Upper lobe of left lung (tissue), 4 donors: ENCODE measurements around the gene FIP1L1.

Source experiments
- CTCF ChIP-seq, 6 experiments: fragments of 450-650 bp in 4 of 6; fragments of 200-600 bp in 2 of 6; sonication (generic) in 2 of 6; IDR thresholded peaks; one replicate each; pipeline ENCODE4 v1.5.1; 2016 to 2019; ENCODE audit warnings: antibody characterized with exemption in 6 of 6
- EP300 ChIP-seq, 4 donors: sonication (generic); formaldehyde crosslinking; IDR thresholded peaks; one replicate each; pipeline ENCODE4 v1.5.1; 2017; ENCODE audit warnings: antibody characterized with exemption in 4 of 4, control low read depth in 2 of 4
- POLR2A ChIP-seq, 4 donors: fragments of 450-650 bp; IDR thresholded peaks; one replicate each; pipeline ENCODE4 v1.5.1; 2016 to 2017; ENCODE audit warnings: antibody characterized with exemption in 4 of 4, mild to moderate bottlenecking in 2 of 4
- POLR2AphosphoS5 ChIP-seq, 2 donors: sonication (generic); formaldehyde crosslinking; IDR thresholded peaks; one replicate each; pipeline ENCODE4 v1.5.1; 2017; ENCODE audit warnings: antibody characterized with exemption in 2 of 2

DNA sequence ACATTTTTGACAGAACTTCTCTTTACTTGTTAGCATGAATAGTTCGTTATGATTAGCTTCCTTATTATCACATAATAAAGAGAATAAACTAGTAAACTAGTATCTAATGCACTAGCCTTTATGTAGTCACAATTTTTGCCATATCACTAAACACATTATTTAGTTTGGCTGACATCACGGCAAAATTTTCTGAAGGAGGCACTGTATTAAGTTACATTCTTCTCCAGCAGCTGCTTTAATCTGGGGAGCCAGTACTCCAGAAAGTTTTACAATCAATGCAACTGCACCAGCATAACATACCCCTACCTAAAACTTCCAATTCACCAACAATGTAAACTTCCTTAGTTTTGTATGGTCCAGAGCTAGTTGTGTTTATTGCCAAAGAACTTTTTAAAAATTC lies 87.8 kb downstream of the FIP1L1 start:
- no peak for TF ChIP-seq POLR2A (IDR thresholded peaks at IDR 0.05)
- no peak for TF ChIP-seq CTCF (IDR thresholded peaks at IDR 0.05)
- no peak for TF ChIP-seq POLR2AphosphoS5 (IDR thresholded peaks at IDR 0.05)
- no peak for TF ChIP-seq EP300 (IDR thresholded peaks at IDR 0.05)
